GM06990 (cell line): ENCODE results near the gene CMC1.

Experiments used
- DNase-seq: peaks from one replicate; pipeline ENCODE4 v3.0.0-alpha.2; 2011; ENCODE audit not compliant: insufficient read length; ENCODE audit errors: extremely low read depth
- H3K27me3 ChIP-seq: replicated peaks from 2 replicates; pipeline ENCODE4 v1.6.0; 2011; ENCODE audit warnings: low read length; ENCODE audit not compliant: control insufficient read depth, insufficient read depth
- H3K36me3 ChIP-seq: 2 replicates; pipeline ENCODE4 v1.5.1; 2011; ENCODE audit warnings: low read length; ENCODE audit not compliant: control insufficient read depth, insufficient read depth
- H3K4me3 ChIP-seq: replicated peaks from 2 replicates; pipeline ENCODE4 v1.5.1; 2011; ENCODE audit warnings: low read depth, mild to moderate bottlenecking, control low read depth, low read length
- TF ChIP-seq, protein P1 (sequence below): IDR thresholded peaks from 2 replicates; pipeline ENCODE4 v1.5.1; 2011; ENCODE audit warnings: low read length, control low read depth, mild to moderate bottlenecking, inconsistent platforms; ENCODE audit not compliant: insufficient read depth, poor library complexity, severe bottlenecking

The CMC1 gene

DNA sequence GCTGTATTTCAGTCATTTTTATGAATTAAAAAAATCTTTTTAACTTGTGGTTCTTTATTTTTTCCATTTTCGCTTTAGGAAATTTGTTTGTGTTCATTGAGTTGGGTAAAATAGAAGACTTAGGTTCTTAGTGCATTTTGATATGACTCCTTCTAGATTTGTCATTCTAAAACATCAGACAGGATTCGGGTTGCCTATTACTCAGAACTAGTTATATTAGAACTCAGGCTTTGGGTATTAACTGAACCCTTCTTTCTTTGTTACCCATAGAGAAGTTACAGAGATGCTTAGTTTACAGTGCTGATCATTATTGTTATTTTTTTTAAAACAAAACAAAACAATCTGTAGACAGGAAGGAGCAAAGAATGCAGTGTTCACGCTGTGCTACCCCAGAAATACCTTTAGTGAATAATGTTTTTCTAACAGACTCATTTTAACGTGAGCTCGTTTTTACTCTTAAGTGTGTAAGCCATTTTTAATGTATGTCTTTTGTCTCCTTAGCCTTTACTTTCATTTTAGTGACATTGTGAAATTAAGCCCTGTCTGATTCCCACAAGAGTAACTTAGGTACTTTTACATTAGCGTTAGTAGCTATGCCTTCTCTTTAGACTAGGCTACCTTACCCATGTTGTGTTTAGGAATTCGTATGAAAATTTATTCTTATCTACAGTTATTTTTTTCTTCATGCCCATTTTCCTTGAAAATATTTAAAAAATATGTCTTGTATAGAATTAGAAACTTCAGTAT lies 53.4 kb downstream of the CMC1 start:
- Histone ChIP-seq H3K4me3 (no peak overlapping the region), H3K36me3 (peaks cover 4% of the 10 kb centered on the region), H3K27me3 (no peaks in the 10 kb centered on the region)
- DNase-seq, result no peak
- TF ChIP-seq, protein P1, sequence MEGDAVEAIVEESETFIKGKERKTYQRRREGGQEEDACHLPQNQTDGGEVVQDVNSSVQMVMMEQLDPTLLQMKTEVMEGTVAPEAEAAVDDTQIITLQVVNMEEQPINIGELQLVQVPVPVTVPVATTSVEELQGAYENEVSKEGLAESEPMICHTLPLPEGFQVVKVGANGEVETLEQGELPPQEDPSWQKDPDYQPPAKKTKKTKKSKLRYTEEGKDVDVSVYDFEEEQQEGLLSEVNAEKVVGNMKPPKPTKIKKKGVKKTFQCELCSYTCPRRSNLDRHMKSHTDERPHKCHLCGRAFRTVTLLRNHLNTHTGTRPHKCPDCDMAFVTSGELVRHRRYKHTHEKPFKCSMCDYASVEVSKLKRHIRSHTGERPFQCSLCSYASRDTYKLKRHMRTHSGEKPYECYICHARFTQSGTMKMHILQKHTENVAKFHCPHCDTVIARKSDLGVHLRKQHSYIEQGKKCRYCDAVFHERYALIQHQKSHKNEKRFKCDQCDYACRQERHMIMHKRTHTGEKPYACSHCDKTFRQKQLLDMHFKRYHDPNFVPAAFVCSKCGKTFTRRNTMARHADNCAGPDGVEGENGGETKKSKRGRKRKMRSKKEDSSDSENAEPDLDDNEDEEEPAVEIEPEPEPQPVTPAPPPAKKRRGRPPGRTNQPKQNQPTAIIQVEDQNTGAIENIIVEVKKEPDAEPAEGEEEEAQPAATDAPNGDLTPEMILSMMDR, result no peak

- TF ChIP-seq, protein P1, result no peak
- no peaks in the 10 kb centered on the region for H3K27me3 ChIP-seq
- no peak overlapping the region for H3K4me3 ChIP-seq
- no peak for DNase-seq
- H3K36me3 ChIP-seq, result peaks cover 2% of the 10 kb centered on the region
Observed at GRCh38 chr3:28295898-28296490, 54.6 kb downstream of the CMC1 start.

DNA sequence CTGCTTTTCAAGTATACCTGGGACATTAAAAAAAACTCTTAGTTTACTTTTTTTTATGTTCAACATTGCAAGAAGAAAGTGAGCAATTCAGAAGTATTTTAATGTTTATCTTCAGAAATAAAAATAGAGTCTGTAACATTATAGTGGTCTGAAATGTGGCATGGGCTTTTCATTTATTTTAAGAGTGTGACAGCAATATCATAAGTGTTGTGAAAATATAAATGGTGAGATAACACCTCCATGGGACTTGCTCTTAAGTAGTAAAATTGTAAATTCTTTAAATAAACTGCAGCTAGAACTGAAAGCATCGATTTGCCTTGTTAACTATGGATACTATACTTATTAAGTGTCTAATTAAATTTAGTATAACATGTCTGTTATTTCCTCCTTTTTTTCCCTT lies 58.3 kb downstream of the CMC1 start:
- Histone ChIP-seq H3K4me3 (no peak overlapping the region), H3K36me3 (no peaks in the 10 kb centered on the region), H3K27me3 (no peaks in the 10 kb centered on the region)
- TF ChIP-seq, protein P1, result no peak
- no peak for DNase-seq

DNA sequence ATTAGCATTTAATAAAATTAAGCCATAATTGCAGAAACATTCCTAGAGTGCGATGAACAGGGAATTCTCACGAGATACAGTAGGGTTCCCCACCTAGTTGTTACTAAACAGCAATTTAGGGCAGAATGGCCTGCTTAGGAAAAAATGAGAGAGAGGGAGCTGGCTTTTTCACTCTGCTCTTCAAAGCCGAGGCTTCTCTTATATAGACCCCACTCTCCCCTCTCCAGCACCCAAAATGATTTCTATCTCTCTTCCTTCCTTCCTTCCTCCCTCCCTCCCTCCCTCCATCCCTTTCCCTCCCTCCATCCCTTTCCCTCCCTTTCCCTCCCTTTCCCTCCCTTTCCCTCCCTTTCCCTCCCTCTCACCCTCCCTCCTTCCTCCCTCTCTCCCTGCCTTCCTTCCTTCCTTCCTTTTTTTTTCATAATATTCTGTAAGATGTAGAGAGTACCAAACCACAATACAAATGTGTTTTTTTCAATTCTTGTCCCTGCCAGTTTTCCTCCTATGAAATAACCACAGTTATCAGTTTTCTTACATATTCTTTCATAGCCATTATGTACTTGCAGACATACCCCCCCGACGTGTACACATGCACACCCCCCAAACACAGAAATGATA lies 59.0 kb downstream of the CMC1 start:
- Histone ChIP-seq H3K36me3 (no peaks in the 10 kb centered on the region), H3K27me3 (no peaks in the 10 kb centered on the region), H3K4me3 (no peak overlapping the region)
- DNase-seq, result no peak
- TF ChIP-seq, protein P1, result no peak

GRCh38 chr3:28301688-28302087 lies 60.3 kb downstream of the CMC1 start:
- Histone ChIP-seq H3K4me3 (no peak overlapping the region), H3K27me3 (no peaks in the 10 kb centered on the region), H3K36me3 (no peaks in the 10 kb centered on the region)
- TF ChIP-seq, protein P1, result no peak
- no peak for DNase-seq
